Breast epithelium (tissue), 4 donors: ENCODE data around the gene TMCC1. TPM values are rescaled to one million over a fixed set of nuclear protein-coding genes. Genes with fewer than 3 reads are reported as not detected.

Source experiments
- DNase-seq, 2 donors: peaks; one replicate each; pipeline ENCODE4 v3.0.0-alpha.2; 2019; ENCODE audit warnings: low spot score in 2 of 2
- H3K27ac ChIP-seq, 2 donors: fragments of 200-600 bp; sonication (generic) in 1 of 2; one replicate each; pipeline ENCODE4 v1.5.1; 2016 to 2019; ENCODE audit warnings: mild to moderate bottlenecking in 1 of 2
- H3K27me3 ChIP-seq, 2 donors: fragments of 200-600 bp; sonication (generic) in 1 of 2; one replicate each; pipeline versions ENCODE4 v1.5.1 to v1.6.0; 2017 to 2019; ENCODE audit warnings: control low read depth in 1 of 2, mild to moderate bottlenecking in 1 of 2
- H3K36me3 ChIP-seq: fragments of 200-600 bp; one replicate; pipeline ENCODE4 v1.5.1; 2019
- H3K4me1 ChIP-seq, 2 donors: fragments of 200-600 bp; sonication (generic); one replicate each; pipeline ENCODE4 v1.5.1; 2016 to 2019; ENCODE audit warnings: control low read depth in 1 of 2
- H3K4me3 ChIP-seq, 3 donors: fragments of 200-600 bp; sonication (generic); 1 replicate in 2 of 3; 2 replicates in 1 of 3; pipeline ENCODE4 v1.5.1; 2016 to 2019; ENCODE audit warnings: mild to moderate bottlenecking in 3 of 3, moderate library complexity in 2 of 3
- H3K9me3 ChIP-seq, 2 donors: fragments of 200-600 bp; sonication (generic) in 1 of 2; one replicate each; pipeline ENCODE4 v1.5.1; 2016 to 2019; ENCODE audit warnings: control low read depth in 1 of 2
- CTCF ChIP-seq, 3 donors: fragments of 450-650 bp; IDR thresholded peaks; one replicate each; pipeline ENCODE4 v1.5.1; 2016 to 2017; ENCODE audit warnings: antibody characterized with exemption in 3 of 3, mild to moderate bottlenecking in 3 of 3, moderate library complexity in 3 of 3
- POLR2A ChIP-seq: fragments of 450-650 bp; IDR thresholded peaks from one replicate; pipeline ENCODE4 v1.6.1; 2016; ENCODE audit warnings: antibody characterized with exemption, mild to moderate bottlenecking, moderate library complexity
- POLR2AphosphoS5 ChIP-seq, 3 donors: sonication (generic); formaldehyde crosslinking; IDR thresholded peaks; one replicate each; pipeline ENCODE4 v1.6.1; 2017; ENCODE audit warnings: antibody characterized with exemption in 3 of 3
- intact Hi-C: fragments of 100-400 bp; cut with DNase I; formaldehyde crosslinking; loops from one replicate; pipeline ENCODE4 v1.15.1; 2023; ENCODE audit warnings: low total_unique reads
- total RNA-seq, 3 donors: library from RNA; depleted of rRNA; stranded (reverse); fragments of >200 nt; gene quantifications; one replicate each; pipeline ENCODE4 v1.1.0, GENCODE V29; 2016

Gene TMCC1
- total RNA-seq, 3 donors from 2014 or later: 29.4 to 48.1 (median 29.8) TPM

GRCh38 chr3:129705274-129705673 lies 188.2 kb downstream of the TMCC1 start:
- intact Hi-C loops: no loop called here
- Histone ChIP-seq H3K9me3 (no peaks in the 10 kb centered on the region), H3K4me1 (no peaks in the 10 kb centered on the region), H3K27ac (peak overlapping the region in 1 of 2 donors; percentile 49), H3K4me3 (no peak overlapping the region), H3K27me3 (no peaks in the 10 kb centered on the region), H3K36me3 (no peaks in the 10 kb centered on the region)
- TF ChIP-seq POLR2A (no peak), CTCF (IDR thresholded peaks at IDR 0.05) (no peak), POLR2AphosphoS5 (IDR thresholded peaks at IDR 0.05) (no peak)
- DNase-seq: no peak

GRCh38 chr3:129703913-129704312 lies 189.6 kb downstream of the TMCC1 start:
- no peaks in the 10 kb centered on the region for H3K9me3 ChIP-seq
- TF ChIP-seq CTCF (IDR thresholded peaks at IDR 0.05): no peak
- no peak for TF ChIP-seq POLR2A
- no peak for TF ChIP-seq POLR2AphosphoS5 (IDR thresholded peaks at IDR 0.05)
- H3K27me3 ChIP-seq: no peaks in the 10 kb centered on the region
- no peak overlapping the region for H3K4me3 ChIP-seq
- no peak for DNase-seq
- intact Hi-C loops: no loop called here
- H3K27ac ChIP-seq: peak overlapping the region in 1 of 2 donors; percentile 49
- H3K4me1 ChIP-seq: no peaks in the 10 kb centered on the region
- no peaks in the 10 kb centered on the region for H3K36me3 ChIP-seq

- Histone ChIP-seq H3K4me3 (no peak overlapping the region), H3K36me3 (no peaks in the 10 kb centered on the region), H3K27me3 (no peaks in the 10 kb centered on the region), H3K4me1 (no peaks in the 10 kb centered on the region), H3K27ac (no peak overlapping the region), H3K9me3 (no peaks in the 10 kb centered on the region)
- no peak for DNase-seq
- intact Hi-C loops: no loop called here
- TF ChIP-seq POLR2A: no peak
- no peak for TF ChIP-seq POLR2AphosphoS5 (IDR thresholded peaks at IDR 0.05)
- TF ChIP-seq CTCF (IDR thresholded peaks at IDR 0.05): no peak
These were observed 190.4 kb downstream of the TMCC1 start for GRCh38 chr3:129702934-129703712.

GRCh38 chr3:129701161-129701560 lies 192.3 kb downstream of the TMCC1 start:
- H3K4me1 ChIP-seq: no peaks in the 10 kb centered on the region
- no peak for DNase-seq
- no peaks in the 10 kb centered on the region for H3K36me3 ChIP-seq
- H3K27me3 ChIP-seq: no peaks in the 10 kb centered on the region
- TF ChIP-seq POLR2A: no peak
- no peak for TF ChIP-seq POLR2AphosphoS5 (IDR thresholded peaks at IDR 0.05)
- TF ChIP-seq CTCF (IDR thresholded peaks at IDR 0.05): no peak
- no peak overlapping the region for H3K4me3 ChIP-seq
- intact Hi-C loops: no loop called here
- no peaks in the 10 kb centered on the region for H3K9me3 ChIP-seq
- H3K27ac ChIP-seq: no peak overlapping the region

GRCh38 chr3:129699612-129700011 lies 193.9 kb downstream of the TMCC1 start:
- H3K36me3 ChIP-seq: no peaks in the 10 kb centered on the region
- H3K4me1 ChIP-seq: no peaks in the 10 kb centered on the region
- no peaks in the 10 kb centered on the region for H3K27me3 ChIP-seq
- no peaks in the 10 kb centered on the region for H3K9me3 ChIP-seq
- intact Hi-C loops: no loop called here
- no peak for TF ChIP-seq POLR2A
- TF ChIP-seq POLR2AphosphoS5 (IDR thresholded peaks at IDR 0.05): no peak
- TF ChIP-seq CTCF (IDR thresholded peaks at IDR 0.05): no peak
- no peak overlapping the region for H3K4me3 ChIP-seq
- H3K27ac ChIP-seq: no peak overlapping the region
- no peak for DNase-seq
